Fibroblast of villous mesenchyme (primary cell): ENCODE results near the gene TMEM221. TPM values are rescaled to one million over a fixed set of nuclear protein-coding genes. Genes with fewer than 3 reads are reported as not detected.

Experiments used
- DNase-seq: peaks from one replicate; pipeline ENCODE4 v3.0.0-alpha.2; 2010; ENCODE audit warnings: low read depth
- H3K4me3 ChIP-seq: 2 replicates; pipeline ENCODE4 v1.5.1; 2011; ENCODE audit warnings: low read depth, mild to moderate bottlenecking, low read length
- CTCF ChIP-seq: IDR thresholded peaks from 2 replicates; pipeline ENCODE4 v1.5.1; 2012; ENCODE audit warnings: low read depth, mild to moderate bottlenecking, low read length; ENCODE audit not compliant: insufficient read depth
- total RNA-seq: library from RNA; depleted of rRNA; stranded (reverse); fragments of >200 nt; gene quantifications from 2 replicates; pipeline ENCODE4 v1.2.3, GENCODE V29; 2012

TMEM221 gene
- total RNA-seq, 1 donor, result not detected

GRCh38 chr19:17470068-17470841 lies 21.8 kb upstream of the TMEM221 start, which contains the start of gene SLC27A1:
Gene SLC27A1, plus strand, starts transcription at chr19:17470524. Its CDS starts 17 bp downstream, at chr19:17470541.
- no peak for TF ChIP-seq CTCF
- peak; percentile 99 for DNase-seq
- peak within 1 kb of the TSS; percentile 77 for H3K4me3 ChIP-seq

- peak overlapping the region; percentile 77 for H3K4me3 ChIP-seq
- no peak for TF ChIP-seq CTCF
- DNase-seq, result peak; percentile 97
These were observed 21.1 kb upstream of the TMEM221 start for GRCh38 chr19:17469481-17470067.

- H3K4me3 ChIP-seq, result peak overlapping the region; percentile 77
- TF ChIP-seq CTCF, result no peak
- DNase-seq, result no peak
These were observed 20.6 kb upstream of the TMEM221 start for GRCh38 chr19:17469092-17469480.

- no peak for TF ChIP-seq CTCF
- H3K4me3 ChIP-seq, result peak overlapping the region; percentile 77
- no peak for DNase-seq
These were observed 20.0 kb upstream of the TMEM221 start for GRCh38 chr19:17468302-17469091.

- H3K4me3 ChIP-seq, result no peak overlapping the region
- no peak for DNase-seq
- TF ChIP-seq CTCF, result no peak
These were observed 19.2 kb upstream of the TMEM221 start for GRCh38 chr19:17467471-17468301.

GRCh38 chr19:17466487-17466850 lies 18.0 kb upstream of the TMEM221 start:
- DNase-seq, result no peak
- TF ChIP-seq CTCF, result no peak
- no peak overlapping the region for H3K4me3 ChIP-seq
